ENCODE results near the gene KHSRP.
"Not testable (repeated sequence)": the region's sequence is repeated elsewhere in the genome, so short reads cannot be mapped to it uniquely, and the experiment has no call there.

Gene KHSRP

DNA sequence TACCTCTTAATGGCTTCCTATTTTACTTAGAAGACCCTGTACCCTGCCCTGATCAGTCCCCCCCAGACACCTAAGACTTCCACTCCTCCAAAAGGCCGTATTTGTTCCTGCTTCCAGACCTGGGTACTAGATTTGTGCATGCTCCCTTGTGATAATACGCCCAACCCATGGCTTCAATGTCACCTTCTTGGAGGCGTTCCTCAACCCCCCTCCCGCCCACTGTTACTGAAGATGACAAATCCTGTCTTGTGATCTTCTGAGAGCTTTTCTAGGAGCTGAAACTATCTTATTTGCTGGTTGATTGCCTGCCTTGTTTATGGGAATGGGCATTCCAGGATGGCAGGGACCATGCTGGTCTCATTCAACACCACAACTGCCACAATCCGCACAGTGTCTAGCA is 25.6 kb upstream of the KHSRP start:
- no peak for DNase-seq

DNA sequence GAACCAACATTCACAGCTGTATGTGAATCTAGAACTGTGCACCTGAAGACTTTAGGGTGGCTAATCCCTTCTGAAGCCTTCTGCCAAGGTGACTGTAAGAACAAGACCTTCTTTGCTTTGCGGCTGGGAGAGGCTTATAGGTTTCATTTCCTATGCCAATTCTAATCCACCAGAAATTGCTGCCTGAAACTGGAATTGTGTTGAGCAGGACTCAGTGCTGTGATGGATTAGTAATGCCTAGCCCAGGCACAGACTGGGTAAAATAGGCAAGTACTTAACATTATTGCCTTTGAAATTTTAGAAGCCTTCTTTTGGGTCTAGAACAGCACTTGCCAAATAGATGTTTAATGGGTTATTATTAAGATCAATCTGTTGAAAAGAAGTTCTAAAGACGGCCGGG is 23.4 kb upstream of the KHSRP start:
- DNase-seq: no peak

- no peak for DNase-seq
Observed at GRCh38 chr19:6446452-6446851, 21.8 kb upstream of the KHSRP start.

DNA sequence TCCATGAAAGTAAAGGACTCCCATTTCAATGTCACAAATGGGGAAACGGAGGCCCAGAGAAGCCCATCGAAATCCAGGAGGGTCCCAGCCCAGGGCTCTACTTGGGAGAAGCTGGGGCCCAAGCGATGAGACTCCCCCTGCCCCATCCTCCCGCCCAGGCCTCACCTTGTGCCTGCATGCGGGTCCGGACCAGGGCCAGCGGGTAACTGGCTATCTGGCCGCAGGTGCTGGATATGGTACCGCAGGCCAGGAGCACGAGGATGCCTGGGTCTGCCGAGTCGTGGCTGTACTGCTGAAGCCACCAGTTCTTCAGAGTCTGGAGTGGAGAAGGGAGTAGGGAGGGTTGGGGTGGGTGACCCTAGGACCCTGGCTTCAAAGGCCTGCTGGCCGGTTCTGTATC is 19.4 kb upstream of the KHSRP start:
- DNase-seq: no peak

GRCh38 chr19:6442087-6442688 is 17.6 kb upstream of the KHSRP start:
- no peak for DNase-seq

GRCh38 chr19:6440905-6441304 is 16.3 kb upstream of the KHSRP start:
- no peak for DNase-seq

GRCh38 chr19:6439743-6440142 is 15.1 kb upstream of the KHSRP start:
- DNase-seq: no peak

- no peak for DNase-seq
Observed at GRCh38 chr19:6433663-6434062, 9.1 kb upstream of the KHSRP start, which contains the start of gene SLC25A41. SLC25A41 (minus strand) TSS chr19:6433763; CDS start chr19:6433693, 70 bp downstream.

DNA sequence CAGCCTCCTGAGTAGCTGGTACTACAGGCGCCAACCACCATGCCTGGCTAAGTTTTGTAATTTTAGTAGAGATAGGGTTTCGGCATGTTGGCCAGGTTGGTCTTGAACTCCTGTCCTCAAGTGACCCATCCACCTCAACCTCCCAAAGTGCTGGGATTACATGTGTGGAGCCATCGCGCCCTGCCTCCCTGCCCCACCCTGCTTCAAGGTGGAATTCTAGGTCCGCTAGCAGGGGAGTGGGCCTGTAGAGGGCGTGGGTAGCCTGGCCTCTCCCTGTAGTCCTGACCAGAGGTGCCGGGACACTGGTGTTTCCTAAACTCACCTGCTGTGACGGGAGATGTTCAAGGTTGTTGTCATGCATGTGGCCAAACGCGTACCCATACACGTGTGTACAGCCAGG is 8.6 kb upstream of the KHSRP start:
- no peak for DNase-seq

- no peak for DNase-seq
Observed at GRCh38 chr19:6431891-6432290, 7.3 kb upstream of the KHSRP start.

DNA sequence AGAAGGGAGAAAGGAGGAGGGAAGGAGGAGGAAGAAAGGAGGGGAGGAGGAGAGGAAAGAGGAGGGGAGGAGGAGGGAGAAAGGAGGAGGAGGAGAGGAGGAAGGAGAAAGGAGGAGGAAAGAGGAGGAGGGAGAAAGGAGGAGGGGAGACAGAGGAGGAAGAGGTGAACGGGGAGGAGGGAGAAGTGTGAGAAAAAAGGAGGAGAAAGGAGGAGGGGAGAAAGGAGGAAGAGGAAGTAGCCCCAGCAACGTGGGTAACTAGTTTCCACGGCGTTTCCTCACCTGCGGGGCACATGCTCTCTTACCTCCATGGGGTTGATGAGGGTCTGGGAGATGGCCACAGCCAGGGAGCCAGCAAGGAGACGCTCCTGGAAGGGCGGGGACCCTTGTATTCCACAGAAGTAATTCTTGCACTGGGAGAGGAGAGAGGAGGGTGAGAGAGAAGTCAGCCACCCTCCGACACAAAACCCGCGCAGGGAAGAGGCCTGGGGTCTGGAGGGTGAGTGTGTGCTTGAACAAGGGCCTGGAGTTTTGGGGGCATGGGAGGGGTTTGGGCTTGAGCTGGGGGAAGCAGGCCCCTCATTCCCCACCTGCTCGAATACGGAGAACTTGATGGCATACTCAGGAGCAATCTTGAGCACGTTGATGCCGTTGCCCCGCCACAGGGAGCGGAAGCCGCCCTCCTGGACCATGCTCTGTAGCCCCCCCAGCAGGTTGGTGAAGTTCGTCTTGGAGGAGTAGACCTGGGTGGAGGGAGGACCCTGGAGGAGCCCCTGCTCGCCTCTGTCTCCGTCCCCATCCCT is 5.0 kb upstream of the KHSRP start:
- DNase-seq: no peak

GRCh38 chr19:6428692-6429418 is 4.2 kb upstream of the KHSRP start:
- DNase-seq: not testable (repeated sequence)

- DNase-seq: no peak
Observed at GRCh38 chr19:6427131-6427530, 2.5 kb upstream of the KHSRP start.

DNA sequence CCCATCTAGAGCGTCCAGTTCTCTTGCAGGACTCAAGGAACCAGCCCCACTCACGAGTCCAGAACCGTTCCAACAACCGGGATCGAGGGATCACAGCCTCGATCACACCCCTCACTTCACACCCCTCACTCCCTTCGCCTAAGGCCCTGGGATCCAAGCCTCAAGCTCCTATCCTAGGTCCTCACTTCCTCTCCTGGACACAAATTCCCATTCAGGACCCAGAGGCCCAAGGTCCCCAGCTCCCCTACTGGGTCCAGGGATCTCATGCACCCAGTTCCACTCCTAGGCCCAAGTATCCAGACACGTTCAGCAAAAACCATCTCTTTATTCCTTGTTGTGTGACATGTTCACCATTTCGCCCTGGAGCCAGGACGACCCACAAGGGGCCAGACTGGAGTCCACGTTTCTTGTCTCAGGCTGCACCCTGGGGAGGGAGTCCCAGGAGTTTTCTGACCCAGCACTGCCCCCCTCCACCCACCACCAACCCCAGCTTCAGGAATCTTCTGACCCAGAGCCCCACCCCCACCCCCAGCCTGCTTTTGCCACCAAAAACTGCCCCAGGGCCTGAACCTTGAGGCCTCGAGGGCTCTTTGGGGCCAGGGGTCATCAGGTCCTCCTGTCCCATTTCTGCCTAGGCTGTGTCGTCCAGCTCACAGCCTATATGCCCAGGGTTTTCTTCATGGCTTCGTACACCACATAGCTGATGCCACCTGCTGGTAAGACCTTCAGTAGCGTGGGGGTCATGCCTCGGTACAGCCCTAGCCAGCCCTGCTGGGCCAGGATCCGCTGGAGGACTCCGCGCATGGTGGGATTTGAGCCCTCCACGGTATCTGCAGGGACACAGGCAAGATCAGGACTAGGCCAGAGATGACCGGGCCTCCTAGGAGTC is 1.4 kb upstream of the KHSRP start:
- no peak for DNase-seq

DNA sequence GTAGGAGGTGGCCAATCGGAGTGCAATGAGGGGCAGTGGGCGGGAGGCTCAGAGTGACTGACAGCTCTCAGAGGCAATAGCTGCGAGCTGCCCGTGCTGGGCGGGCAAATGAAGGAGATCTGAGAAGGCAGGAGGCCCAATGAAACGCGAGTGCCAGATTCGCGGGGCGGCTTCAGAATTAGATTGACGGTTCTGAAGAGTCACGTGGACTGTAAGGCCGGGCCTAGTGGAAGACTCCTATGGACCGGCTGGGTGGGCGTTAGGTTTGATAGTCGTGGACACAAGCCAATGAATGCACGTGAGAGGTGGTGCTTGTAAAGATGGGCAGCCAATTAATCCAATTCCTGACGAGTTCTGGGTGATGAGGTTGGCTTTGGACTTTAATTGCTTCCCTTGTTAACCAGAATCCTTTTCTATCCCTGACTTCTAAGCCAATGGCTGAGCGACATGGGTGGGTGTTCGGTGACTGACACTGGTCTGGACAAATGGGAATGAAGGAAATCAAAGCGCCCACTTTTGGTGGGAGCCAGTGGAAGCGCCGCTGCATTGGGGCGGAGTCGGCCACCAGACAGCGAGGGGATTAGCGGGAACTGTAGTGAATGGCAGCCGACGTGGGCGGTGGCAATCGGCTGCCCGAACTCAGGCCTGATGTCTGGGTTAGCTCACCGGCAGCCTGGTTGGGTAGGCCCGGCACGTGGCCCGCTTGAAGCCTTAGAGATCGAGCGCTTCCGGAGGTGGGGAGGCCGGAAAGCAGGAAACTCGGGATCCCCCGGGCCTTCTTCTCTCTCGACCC is 524 bp upstream of the KHSRP start:
- DNase-seq: peak; percentile 81

GRCh38 chr19:6423499-6424194 is 964 bp downstream of the KHSRP start:
- no peak for DNase-seq

DNA sequence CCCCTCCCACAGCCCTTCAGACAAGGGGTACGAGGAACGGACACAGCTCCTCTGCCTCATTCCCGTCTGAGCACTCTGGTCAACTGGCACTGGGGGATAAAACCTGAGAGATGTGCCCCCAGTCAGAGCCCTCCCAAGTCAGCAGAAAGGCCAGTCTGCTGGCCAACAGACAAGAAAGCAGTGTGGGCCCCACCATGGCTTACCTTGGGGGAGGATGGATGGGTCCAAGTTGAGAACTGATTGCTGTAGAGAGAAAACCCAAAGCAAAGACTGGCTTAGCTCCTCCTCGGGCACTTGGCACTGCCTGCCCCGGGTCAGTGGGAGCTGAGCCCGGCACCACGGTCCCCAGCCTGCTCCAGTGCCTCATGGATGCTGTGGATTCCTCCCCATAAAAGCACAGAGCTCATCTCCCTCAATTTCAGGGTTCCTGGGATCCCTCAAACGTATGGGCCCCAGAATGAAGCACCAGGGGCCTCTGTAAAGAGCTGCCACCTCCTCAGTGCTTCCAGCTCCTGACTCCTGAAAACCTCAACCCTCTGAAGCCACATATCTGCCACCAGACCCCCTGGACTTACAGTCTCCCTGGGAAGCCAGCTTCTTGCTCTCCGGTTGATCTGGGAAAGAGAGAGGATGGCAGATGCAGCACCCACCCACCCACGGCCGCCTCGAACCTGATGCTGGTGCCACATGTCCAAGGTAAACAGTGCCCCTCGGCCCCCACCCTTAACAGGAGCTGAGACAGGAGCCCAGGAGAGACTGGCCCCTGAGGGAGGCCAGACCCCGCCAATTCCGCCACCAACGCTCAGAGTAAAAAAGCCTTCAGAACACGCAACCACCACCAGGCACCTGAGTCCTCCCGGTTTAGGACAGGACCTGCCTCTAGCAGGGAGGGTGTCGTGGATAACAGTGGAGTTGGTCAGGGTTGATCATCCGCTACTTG is 3.3 kb downstream of the KHSRP start:
- no peak for DNase-seq

DNA sequence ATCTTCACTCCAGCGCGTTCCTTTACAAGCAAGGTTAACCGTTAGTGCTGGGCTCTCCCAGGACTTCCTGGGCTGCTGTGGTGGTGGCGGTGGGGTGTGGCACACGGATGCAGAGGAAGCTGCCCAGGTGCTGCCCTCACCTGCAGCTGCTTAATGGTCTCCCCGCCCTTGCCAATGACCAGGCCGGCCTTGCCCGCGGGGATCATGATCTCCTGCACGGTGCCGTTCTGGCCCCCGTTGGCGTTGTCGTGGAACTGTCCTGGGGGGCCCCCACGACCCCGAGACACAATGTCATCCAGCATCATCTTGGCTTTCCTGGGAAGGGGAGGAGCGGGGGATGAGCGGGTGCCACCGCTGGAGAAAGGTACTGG is 6.1 kb downstream of the KHSRP start:
- DNase-seq: no peak

GRCh38 chr19:6417713-6418561 is 6.7 kb downstream of the KHSRP start:
- no peak for DNase-seq
